Measurements from ENCODE around the gene TPP2. TPM values are rescaled to one million over a fixed set of nuclear protein-coding genes. Genes with fewer than 3 reads are reported as not detected.

TPP2 gene
- total RNA-seq, 2 donors from 2014 or later = 41.7 to 49.9 TPM

DNA sequence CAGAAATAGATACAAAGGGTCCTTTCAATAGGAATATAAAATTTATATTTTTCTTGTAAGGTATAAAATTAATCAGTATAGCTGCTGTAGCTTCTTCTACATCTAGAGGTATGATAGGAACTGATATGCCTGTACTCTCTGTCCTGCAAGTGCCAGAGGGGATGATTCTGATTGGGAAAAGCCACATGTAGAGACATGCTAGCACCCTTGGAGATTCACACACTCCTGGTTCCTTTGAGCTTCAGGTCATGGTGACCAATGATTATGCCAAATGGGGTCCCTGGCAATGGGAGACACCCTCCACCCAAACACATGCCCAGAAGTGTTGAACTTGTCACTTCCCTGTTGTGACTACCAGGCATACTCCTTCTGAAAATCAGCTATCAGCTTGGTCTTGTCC lies 112.8 kb downstream of the TPP2 start:
- Histone ChIP-seq H3K36me3 (no peaks in the 10 kb centered on the region), H3K4me1 (ENCODE audit: control insufficient read depth in 1 of 2, low read depth in 2 of 2) (no peaks in the 10 kb centered on the region), H3K9me3 (peaks cover 2% of the 10 kb centered on the region), H3K27ac (no peak overlapping the region), H3K27me3 (replicated peaks; ENCODE audit: insufficient read depth) (no peaks in the 10 kb centered on the region), H3K4me3 (no peak overlapping the region)
- DNase-seq (ENCODE audit: low spot score) = no peak
- no peak for ATAC-seq (ENCODE audit: insufficient number of reproducible peaks, low FRiP score, low read depth)
- TF ChIP-seq, protein P1, sequence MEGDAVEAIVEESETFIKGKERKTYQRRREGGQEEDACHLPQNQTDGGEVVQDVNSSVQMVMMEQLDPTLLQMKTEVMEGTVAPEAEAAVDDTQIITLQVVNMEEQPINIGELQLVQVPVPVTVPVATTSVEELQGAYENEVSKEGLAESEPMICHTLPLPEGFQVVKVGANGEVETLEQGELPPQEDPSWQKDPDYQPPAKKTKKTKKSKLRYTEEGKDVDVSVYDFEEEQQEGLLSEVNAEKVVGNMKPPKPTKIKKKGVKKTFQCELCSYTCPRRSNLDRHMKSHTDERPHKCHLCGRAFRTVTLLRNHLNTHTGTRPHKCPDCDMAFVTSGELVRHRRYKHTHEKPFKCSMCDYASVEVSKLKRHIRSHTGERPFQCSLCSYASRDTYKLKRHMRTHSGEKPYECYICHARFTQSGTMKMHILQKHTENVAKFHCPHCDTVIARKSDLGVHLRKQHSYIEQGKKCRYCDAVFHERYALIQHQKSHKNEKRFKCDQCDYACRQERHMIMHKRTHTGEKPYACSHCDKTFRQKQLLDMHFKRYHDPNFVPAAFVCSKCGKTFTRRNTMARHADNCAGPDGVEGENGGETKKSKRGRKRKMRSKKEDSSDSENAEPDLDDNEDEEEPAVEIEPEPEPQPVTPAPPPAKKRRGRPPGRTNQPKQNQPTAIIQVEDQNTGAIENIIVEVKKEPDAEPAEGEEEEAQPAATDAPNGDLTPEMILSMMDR (IDR thresholded peaks at IDR 0.05) = no peak

DNA sequence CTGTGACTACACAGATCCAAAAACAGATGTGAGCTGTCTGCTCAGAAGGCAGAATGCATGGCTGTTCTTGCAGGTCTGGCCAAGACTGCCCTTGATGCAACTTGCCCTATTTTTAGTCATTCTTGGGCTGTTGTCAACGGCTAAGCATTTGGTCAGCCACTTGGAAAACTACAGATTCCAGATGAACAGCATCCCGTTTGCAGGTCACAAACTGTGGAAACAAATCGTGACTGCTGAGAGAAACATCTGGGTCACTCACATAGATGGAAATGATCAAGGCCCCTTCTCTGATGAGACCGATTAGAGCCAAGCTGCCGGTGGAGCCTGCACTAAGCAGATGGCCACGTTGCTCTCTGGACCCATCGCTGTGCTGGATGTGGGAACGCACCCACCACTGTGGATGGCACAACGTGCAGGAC lies 113.5 kb downstream of the TPP2 start:
- TF ChIP-seq, protein P1 (IDR thresholded peaks at IDR 0.05) = no peak
- H3K36me3 ChIP-seq = no peaks in the 10 kb centered on the region
- peaks cover 2% of the 10 kb centered on the region for H3K9me3 ChIP-seq
- H3K4me3 ChIP-seq = no peak overlapping the region
- DNase-seq (ENCODE audit: low spot score) (no peak), ATAC-seq (ENCODE audit: insufficient number of reproducible peaks, low FRiP score, low read depth) (no peak)
- H3K27me3 ChIP-seq (replicated peaks; ENCODE audit: insufficient read depth) = no peaks in the 10 kb centered on the region
- H3K4me1 ChIP-seq (ENCODE audit: control insufficient read depth in 1 of 2, low read depth in 2 of 2) = no peaks in the 10 kb centered on the region
- no peak overlapping the region for H3K27ac ChIP-seq

- H3K4me3 ChIP-seq = no peak overlapping the region
Observed at GRCh38 chr13:102715447-102715846, 118.7 kb downstream of the TPP2 start.

GRCh38 chr13:102718746-102719145 lies 122.0 kb downstream of the TPP2 start:
- Histone ChIP-seq H3K4me1 (ENCODE audit: control insufficient read depth in 1 of 2, low read depth in 2 of 2) (no peaks in the 10 kb centered on the region), H3K27me3 (replicated peaks; ENCODE audit: insufficient read depth) (peaks cover 5% of the 10 kb centered on the region), H3K4me3 (no peak overlapping the region), H3K27ac (no peak overlapping the region), H3K36me3 (no peaks in the 10 kb centered on the region), H3K9me3 (no peaks in the 10 kb centered on the region)
- TF ChIP-seq, protein P1 (IDR thresholded peaks at IDR 0.05) = no peak
- ATAC-seq (ENCODE audit: insufficient number of reproducible peaks, low FRiP score, low read depth) = no peak
- DNase-seq (ENCODE audit: low spot score) = no peak

More at GRCh38 chr13:102715447-102715846, 118.7 kb downstream of the TPP2 start:
- Histone ChIP-seq H3K36me3 (no peaks in the 10 kb centered on the region), H3K27me3 (replicated peaks; ENCODE audit: insufficient read depth) (no peaks in the 10 kb centered on the region), H3K9me3 (no peaks in the 10 kb centered on the region), H3K27ac (no peak overlapping the region), H3K4me1 (ENCODE audit: control insufficient read depth in 1 of 2, low read depth in 2 of 2) (no peaks in the 10 kb centered on the region)
- DNase-seq (ENCODE audit: low spot score) (no peak), ATAC-seq (ENCODE audit: insufficient number of reproducible peaks, low FRiP score, low read depth) (no peak)
- TF ChIP-seq, protein P1 (IDR thresholded peaks at IDR 0.05) = no peak

DNA sequence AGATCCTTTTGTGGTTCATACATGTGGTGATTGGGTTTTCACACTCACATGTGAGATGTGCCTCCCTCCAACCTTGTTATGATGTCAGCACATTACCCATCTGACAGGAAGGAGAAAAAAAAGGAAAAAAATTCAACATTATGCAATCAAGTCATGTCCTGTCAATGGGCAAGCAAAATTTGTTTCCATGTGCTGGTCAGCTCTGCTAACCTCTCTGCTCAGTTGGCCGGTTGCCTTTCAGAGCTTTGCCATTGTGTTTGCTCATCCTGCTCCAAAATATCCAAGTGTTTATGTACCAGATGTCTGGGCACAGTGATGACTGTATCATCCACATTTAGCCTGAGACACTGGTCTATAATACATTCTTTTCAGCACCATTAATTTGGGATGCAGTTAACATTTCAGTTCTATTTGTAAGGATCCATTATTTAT lies 125.0 kb downstream of the TPP2 start:
- no peak for DNase-seq (ENCODE audit: low spot score)
- TF ChIP-seq, protein P1 (IDR thresholded peaks at IDR 0.05) = no peak
- ATAC-seq (ENCODE audit: insufficient number of reproducible peaks, low FRiP score, low read depth) = no peak
- H3K27ac ChIP-seq = no peak overlapping the region
- H3K4me3 ChIP-seq = no peak overlapping the region
- no peaks in the 10 kb centered on the region for H3K4me1 ChIP-seq (ENCODE audit: control insufficient read depth in 1 of 2, low read depth in 2 of 2)
- H3K9me3 ChIP-seq = no peaks in the 10 kb centered on the region
- no peaks in the 10 kb centered on the region for H3K36me3 ChIP-seq
- peaks cover 5% of the 10 kb centered on the region for H3K27me3 ChIP-seq (replicated peaks; ENCODE audit: insufficient read depth)

All from thoracic aorta (tissue), 2 donors.